ENCODE results near the gene CHTOP.
A peak's percentile ranks its signal among the peaks of the same experiment; 100 is the strongest.
"Not testable (repeated sequence)": the region's sequence is repeated elsewhere in the genome, so short reads cannot be mapped to it uniquely, and the experiment has no call there.

Gene CHTOP

DNA sequence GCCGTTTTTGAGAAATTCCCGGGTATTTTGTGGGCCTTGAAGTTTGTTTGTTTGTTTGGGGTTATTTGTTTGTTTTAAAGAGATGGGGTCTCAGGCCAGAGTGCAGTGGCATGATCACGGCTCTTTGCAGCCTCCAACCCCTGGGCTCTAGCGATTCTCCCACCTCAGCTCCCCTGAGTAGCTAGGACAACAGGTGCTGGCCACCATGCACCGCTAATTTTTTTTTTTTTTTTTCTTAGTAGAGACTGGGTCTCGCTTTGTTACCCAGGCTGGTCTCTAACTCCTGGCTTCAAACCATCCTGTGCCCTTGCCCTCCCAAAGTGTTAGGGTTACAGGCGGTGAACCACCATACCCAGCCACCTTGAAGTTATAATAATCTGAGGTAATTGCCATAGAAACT, 2.0 kb downstream of the CHTOP start:
- no peak for DNase-seq (ENCODE audit: low spot score)

- no peak for DNase-seq (ENCODE audit: low spot score)
Measured at GRCh38 chr1:153636312-153636711, 2.4 kb downstream of the CHTOP start.

GRCh38 chr1:153638261-153638660, 4.4 kb downstream of the CHTOP start:
- DNase-seq (ENCODE audit: low spot score) = no peak

DNA sequence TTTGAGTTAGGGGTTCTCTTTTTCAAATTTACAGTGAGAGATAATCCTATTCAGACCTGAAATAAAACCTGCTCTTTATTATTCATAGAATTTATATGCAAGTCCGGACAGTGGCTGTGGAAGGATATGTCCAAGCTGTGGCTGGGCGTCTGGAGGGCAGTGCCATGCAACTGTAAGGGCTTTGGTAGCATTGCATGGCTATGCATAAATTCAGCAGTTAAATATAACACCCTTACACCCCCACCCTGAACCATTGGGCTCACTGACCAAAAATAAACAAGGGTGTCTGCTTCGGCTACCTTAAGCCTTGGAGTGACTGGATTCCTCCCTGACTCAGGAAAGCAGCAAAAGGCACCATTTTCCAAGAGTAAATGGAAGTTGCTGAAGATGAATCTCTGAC, 5.4 kb downstream of the CHTOP start:
- DNase-seq (ENCODE audit: low spot score) = no peak

DNA sequence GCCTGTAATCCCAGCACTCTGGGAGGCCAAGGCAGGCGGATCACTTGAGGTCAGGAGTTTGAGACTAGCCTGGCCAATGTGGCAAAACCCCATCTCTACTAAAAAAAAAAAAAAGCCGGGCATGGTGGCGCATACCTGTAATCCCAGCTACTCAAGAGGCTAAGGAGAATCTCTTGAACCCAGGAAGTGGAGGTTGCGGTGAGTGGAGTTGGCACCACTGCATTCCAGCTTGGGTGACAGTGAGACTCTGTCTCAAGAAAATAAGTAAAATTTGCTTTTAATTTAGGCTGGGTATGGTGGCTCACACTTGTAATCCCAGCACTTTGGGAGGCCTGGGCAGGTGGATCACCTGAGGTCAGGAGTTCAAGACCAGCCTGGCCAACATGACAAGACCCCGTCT, 6.3 kb downstream of the CHTOP start:
- DNase-seq (ENCODE audit: low spot score) = not testable (repeated sequence)

DNA sequence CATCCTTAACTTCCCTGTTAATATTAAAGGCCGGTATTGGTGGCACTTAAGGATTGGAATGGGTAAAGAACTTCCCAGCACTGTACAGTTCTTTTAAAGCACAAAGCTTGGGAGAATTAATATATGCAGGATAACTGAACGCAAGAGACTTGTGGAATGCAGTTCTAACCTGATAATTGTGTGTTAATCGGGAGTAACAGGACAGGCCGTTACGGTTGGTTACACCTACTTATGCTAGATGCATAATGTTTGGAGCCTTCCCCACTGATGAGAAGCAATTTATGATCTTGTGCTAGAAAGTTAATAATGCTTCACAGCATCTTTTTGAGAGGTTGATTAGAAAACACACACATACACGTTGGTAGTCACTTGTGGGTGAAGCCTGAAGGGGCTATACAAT, 7.0 kb downstream of the CHTOP start:
- no peak for DNase-seq (ENCODE audit: low spot score)

DNA sequence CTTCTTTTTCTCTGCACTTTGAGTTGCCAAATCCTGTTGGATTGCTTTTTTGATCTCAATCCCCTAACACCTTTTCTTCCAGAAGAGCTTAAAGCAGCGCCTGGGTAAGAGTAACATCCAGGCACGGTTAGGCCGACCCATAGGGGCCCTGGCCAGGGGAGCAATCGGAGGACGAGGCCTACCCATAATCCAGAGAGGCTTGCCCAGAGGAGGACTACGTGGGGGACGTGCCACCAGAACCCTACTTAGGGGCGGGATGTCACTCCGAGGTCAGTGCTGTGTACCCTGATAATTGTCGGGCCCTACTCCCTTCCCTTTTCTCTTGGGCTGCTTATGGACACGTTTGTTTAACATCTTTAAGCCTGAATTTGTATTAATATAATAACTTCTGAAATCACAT, 8.3 kb downstream of the CHTOP start:
- DNase-seq (ENCODE audit: low spot score) = no peak

DNA sequence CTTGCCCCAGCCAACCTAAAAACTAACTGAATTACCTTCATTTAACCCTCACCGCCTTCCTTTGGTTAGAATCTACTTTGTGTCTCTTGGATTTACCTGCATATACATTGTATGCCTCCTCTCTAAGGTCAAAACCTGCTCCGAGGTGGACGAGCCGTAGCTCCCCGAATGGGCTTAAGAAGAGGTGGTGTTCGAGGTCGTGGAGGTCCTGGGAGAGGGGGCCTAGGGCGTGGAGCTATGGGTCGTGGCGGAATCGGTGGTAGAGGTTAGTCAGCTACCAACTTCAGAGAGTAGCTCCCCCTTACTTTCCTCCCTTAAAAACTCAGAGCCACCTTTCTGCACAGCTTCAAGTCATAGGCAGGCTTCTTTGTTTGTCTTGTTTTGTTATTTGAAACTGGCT, 9.2 kb downstream of the CHTOP start:
- no peak for DNase-seq (ENCODE audit: low spot score)

DNA sequence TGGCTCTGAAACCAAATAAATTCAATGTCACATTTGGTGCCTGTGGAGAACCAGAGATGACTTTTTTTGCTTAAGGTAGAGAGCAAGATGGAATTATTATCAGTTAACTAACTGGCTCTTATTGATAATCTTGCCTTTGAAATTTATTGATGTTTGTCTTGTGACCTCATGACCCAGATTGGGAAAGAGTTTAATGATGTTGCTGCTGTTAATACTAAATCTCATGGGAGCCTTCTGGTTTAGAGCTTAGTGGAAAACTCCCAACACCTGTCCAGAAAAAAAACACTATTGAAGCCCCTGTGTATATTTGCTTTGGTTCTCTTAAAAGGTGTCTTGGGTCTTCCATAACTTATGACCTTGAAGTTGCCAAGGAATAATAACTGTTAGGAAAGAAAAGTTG, 9.9 kb downstream of the CHTOP start:
- DNase-seq (ENCODE audit: low spot score) = no peak

- no peak for DNase-seq (ENCODE audit: low spot score)
Measured at GRCh38 chr1:153646672-153647345, 12.9 kb downstream of the CHTOP start.

DNA sequence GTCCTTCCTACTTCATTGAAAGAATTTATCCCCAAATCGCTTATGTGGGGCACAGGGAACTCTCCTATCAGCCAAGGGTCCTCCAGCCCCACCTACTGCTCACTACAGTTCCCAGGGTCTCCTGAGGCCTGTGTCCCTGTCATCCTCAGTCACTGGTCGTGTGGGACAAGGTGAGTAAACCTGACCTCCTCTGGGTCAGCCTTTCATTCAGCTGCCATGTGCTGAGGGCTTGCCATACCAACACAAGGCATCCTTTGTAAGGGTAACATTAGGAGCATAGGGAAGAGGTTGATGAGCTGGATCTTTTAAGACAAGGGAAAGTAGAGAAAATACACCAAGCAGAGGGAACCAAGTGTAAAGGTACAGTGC, 13.5 kb downstream of the CHTOP start:
- no peak for DNase-seq (ENCODE audit: low spot score)

DNA sequence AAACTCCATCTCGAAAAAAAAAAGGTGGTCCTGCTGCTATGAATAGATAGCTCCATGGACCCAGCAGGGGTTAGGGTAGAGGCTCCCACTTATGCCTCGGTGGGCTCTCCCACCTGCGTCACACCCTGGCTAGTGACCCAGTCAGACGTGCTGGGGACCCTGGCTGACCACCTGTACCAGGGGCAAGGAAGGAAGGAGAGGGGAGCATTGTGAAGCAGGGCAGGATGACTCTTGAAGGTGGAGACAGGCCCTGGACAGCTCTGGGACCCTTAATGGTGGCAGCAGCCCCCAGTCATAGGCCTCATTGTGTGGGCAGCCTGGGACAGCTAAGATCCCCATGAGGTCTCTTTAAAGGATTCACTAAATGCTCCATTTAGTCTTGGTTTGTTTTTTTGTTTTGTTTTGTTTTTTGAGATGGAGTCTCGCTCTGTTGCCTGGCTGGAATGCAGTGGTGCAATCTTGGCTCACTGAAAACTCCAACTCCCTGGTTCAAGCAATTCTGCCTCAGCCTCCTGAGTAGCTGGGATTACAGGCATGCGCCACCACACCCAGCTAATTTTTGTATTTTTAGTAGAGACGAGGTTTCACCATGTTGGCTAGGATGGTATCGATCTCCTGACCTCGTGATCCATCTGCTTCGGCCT, 14.3 kb downstream of the CHTOP start:
- no peak for DNase-seq (ENCODE audit: low spot score)

DNA sequence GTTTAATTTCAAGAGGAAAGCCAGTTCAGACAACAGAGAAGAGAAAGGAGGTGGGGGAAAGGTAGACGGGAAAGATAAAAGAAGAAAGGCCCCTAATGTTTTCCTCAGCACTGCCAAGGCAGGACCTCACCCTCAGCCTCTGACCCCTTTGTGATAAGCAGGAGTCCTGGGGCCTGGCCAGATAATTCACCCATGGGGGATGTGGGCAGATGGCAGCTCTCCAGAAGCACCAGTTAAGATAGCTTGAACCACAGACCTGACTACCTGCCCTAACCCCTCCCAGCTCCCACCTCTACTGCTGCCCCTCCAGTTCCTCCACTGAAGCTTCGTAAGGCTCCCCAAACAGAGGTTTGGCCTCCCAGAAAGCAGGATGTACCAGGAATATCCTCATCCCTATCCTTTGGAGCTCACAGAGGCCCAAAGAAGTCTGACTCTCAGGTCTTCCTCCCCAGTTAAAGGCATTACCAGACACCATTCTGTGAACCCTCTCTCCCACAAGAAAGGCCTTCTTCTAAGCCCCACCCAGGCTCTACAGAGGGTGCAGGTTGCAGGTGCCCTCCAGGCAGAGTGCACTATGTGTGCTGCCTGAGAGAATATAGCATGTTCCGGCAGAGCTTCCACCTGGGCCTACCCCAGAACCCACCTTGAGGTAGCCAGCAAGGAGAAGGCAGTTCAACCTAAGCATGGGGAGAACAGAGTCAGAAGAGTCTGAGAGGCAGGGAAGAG, 15.4 kb downstream of the CHTOP start:
- DNase-seq (ENCODE audit: low spot score) = peak; percentile 34

DNA sequence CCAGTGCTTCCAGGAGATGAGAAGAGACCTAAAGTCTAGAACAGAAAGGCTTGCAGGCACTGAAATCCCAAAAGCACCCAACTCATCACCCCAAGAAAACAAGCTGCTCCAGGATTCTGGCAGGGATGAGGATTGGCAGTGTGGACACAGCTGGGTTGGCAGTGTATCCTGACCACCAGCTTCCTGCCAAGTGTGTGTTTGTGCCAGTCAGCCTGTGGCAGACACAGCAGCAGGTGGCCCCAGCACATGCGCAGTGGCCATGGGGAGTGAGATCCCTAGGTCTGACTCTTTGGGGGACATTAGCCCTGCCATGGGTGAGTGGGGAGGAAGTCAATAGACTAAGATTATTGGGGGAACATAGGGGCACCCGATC, 16.0 kb downstream of the CHTOP start:
- DNase-seq (ENCODE audit: low spot score) = no peak

GRCh38 chr1:153651771-153652170, 17.9 kb downstream of the CHTOP start:
- DNase-seq (ENCODE audit: low spot score) = no peak

- no peak for DNase-seq (ENCODE audit: low spot score)
Measured at GRCh38 chr1:153652805-153653500, 19.1 kb downstream of the CHTOP start.

DNA sequence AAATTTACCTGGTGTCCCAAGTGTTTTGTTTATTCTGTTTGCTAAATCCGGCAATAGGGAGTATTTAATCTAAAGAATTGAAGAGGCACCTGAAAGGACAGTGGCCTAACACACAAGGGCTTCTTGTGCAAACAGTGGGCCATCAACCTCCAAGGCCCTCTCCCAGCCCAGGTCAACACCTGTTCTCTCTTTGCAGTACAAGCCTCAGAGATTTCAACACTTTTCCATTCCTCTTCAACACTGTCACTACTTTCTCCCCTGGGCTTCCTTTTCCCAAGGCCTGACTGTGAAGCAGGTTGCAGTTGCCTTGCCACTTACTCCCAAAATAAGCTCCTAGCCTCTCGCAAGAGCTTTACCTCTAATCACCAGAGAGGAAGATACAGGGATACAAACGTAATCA, 21.5 kb downstream of the CHTOP start:
- no peak for DNase-seq (ENCODE audit: low spot score)

GRCh38 chr1:153658400-153659174, 24.7 kb downstream of the CHTOP start, which contains the start of gene SNAPIN:
Gene SNAPIN, plus strand, starts transcription at chr1:153658703. Its CDS starts 41 bp downstream, at chr1:153658744.
- DNase-seq (ENCODE audit: low spot score) = peak; percentile 92

- no peak for DNase-seq (ENCODE audit: low spot score)
Measured at GRCh38 chr1:153659175-153659534, 25.3 kb downstream of the CHTOP start.

- DNase-seq (ENCODE audit: low spot score) = no peak
Measured at GRCh38 chr1:153659656-153660055, 25.8 kb downstream of the CHTOP start.

- no peak for DNase-seq (ENCODE audit: low spot score)
Measured at GRCh38 chr1:153661111-153661708, 27.3 kb downstream of the CHTOP start.

- no peak for DNase-seq (ENCODE audit: low spot score)
Measured at GRCh38 chr1:153662269-153662668, 28.4 kb downstream of the CHTOP start.
